ENCODE measurements around the gene VSNL1. TPM values are rescaled to one million over a fixed set of nuclear protein-coding genes. Genes with fewer than 3 reads are reported as not detected.

The VSNL1 gene
- total and polyA plus RNA-seq, 10 of the 15 experiments (the other 5 are each of a cell fraction or from before 2014, with no cell fraction given), result 0.04 to 0.30 (median 0.12) TPM; not detected in 4

- TF ChIP-seq BCL3 (IDR thresholded peaks at IDR 0.05; ENCODE audit: borderline replicate concordance, insufficient read depth, low read depth, low read length, poor library complexity, severe bottlenecking), result no peak
- TF ChIP-seq BRCA1 (IDR thresholded peaks at IDR 0.05; ENCODE audit: low read depth, low read length), result no peak
- no peak for TF ChIP-seq FOXM1 (IDR thresholded peaks at IDR 0.05; ENCODE audit: low read depth, low read length)
- TF ChIP-seq RELA (IDR thresholded peaks at IDR 0.05; ENCODE audit: borderline replicate concordance, partially characterized antibody), result no peak
- TF ChIP-seq ZNF24 (IDR thresholded peaks at IDR 0.05), result no peak
These were observed 66.9 kb downstream of the VSNL1 start (continued) for GRCh38 chr2:17607379-17607778.

- WGBS (ENCODE audit: insufficient coverage, insufficient replicate concordance, low lambda C conversion rate, missing lambda C conversion rate), result 26% methylated on average over 4 of the region's 4 CpGs
- POLR2A ChIA-PET, result interaction anchor here (1.0 kb wide), 1 partner anchor 51 kb away, joined by 3 read pairs; no protein-coding TSS in a partner anchor
- TF ChIP-seq STAT3 (IDR thresholded peaks at IDR 0.05; ENCODE audit: low read depth, low read length) (no peak), IRF3 (IDR thresholded peaks at IDR 0.05) (no peak), PAX5 (IDR thresholded peaks at IDR 0.05; ENCODE audit: borderline replicate concordance, low read depth, low read length) (no peak), CHD4 (IDR thresholded peaks at IDR 0.05) (no peak), BRCA1 (IDR thresholded peaks at IDR 0.05; ENCODE audit: low read depth, low read length) (no peak), CEBPB (IDR thresholded peaks at IDR 0.05; ENCODE audit: borderline replicate concordance in 1 of 2, low read depth in 2 of 2, low read length in 2 of 2) (no peak), USF2 (IDR thresholded peaks at IDR 0.05; ENCODE audit: borderline replicate concordance, low read depth, low read length) (no peak), SMARCA5 (IDR thresholded peaks at IDR 0.05) (no peak), ZNF687 (IDR thresholded peaks at IDR 0.05) (no peak), ZNF217 (IDR thresholded peaks at IDR 0.05) (no peak), ZNF24 (IDR thresholded peaks at IDR 0.05) (no peak), ZZZ3 (IDR thresholded peaks at IDR 0.05; ENCODE audit: control insufficient read depth, insufficient read length, low read depth) (no peak), NR2C1 (IDR thresholded peaks at IDR 0.05) (no peak)
These were observed 67.8 kb downstream of the VSNL1 start for GRCh38 chr2:17608251-17608650.

More at GRCh38 chr2:17608251-17608650, 67.8 kb downstream of the VSNL1 start:
- Histone ChIP-seq H3K27ac (ENCODE audit: control insufficient read depth, insufficient read depth) (no peak overlapping the region), H3K4me1 (ENCODE audit: control insufficient read depth, insufficient read depth, low read length) (no peaks in the 10 kb centered on the region), H2AFZ (ENCODE audit: control insufficient read depth, low read depth, low read length) (no peak overlapping the region), H3K4me2 (ENCODE audit: control insufficient read depth, insufficient read depth) (no peak overlapping the region), H3K9ac (ENCODE audit: control insufficient read depth, insufficient read depth, low read length) (no peak overlapping the region), H3K4me3 (no peak overlapping the region), H4K20me1 (ENCODE audit: control insufficient read depth, insufficient read depth) (no peaks in the 10 kb centered on the region), H3K79me2 (ENCODE audit: control insufficient read depth, insufficient read depth, low read length) (no peaks in the 10 kb centered on the region), H3K9me3 (replicated peaks; ENCODE audit: control insufficient read depth, insufficient read depth, low read length) (no peaks in the 10 kb centered on the region), H3K27me3 (replicated peaks in 1 of 2; ENCODE audit: control insufficient read depth in 2 of 2, insufficient read depth in 2 of 2, low read length in 1 of 2) (no peaks in the 10 kb centered on the region), H3K36me3 (ENCODE audit: control insufficient read depth in 2 of 2, insufficient read depth in 2 of 2, low read length in 1 of 2) (no peaks in the 10 kb centered on the region)
- CTCF ChIA-PET, result interaction anchor here (0.9 to 1.5 kb wide), 4 partner anchors 9 to 38 kb away, joined by 3 to 8 read pairs (median 5); no protein-coding TSS in a partner anchor
- ATAC-seq (peak; percentile 47), DNase-seq (ENCODE audit: low read depth, low spot score) (no peak), FAIRE-seq (no peak)
- in situ Hi-C loops (cut with MboI), result no loop called here
- SMC1A ChIA-PET (ENCODE audit: uncharacterized antibody, unreplicated experiment), result interaction anchor here (1.1 to 1.7 kb wide), 7 partner anchors 9 to 63 kb away, joined by 3 to 7 read pairs (median 4); no protein-coding TSS in a partner anchor
- intact Hi-C loops (cut with micrococcal nuclease; ENCODE audit: unreplicated experiment), result no loop called here
- no TSS peak for BruUV-seq (replicated peaks)
- RAD21 ChIA-PET (ENCODE audit: unreplicated experiment), result no interaction called here

Measured in GM12878 (cell line).